GM21390 (cell line): Measurements from ENCODE around the gene ACSL6.

Experiments used
- ATAC-seq: cut with Tn5 transposase; IDR thresholded peaks from one replicate; pipeline ENCODE4 v1.9.1; 2021; ENCODE audit not compliant: unreplicated experiment

Gene ACSL6

GRCh38 chr5:132017738-132018625 lies 6.5 kb upstream of the ACSL6 start:
- ATAC-seq: no peak

- ATAC-seq: no peak
These were observed 5.9 kb upstream of the ACSL6 start for GRCh38 chr5:132017316-132017715.

GRCh38 chr5:132016721-132017250 lies 5.3 kb upstream of the ACSL6 start:
- ATAC-seq: no peak

GRCh38 chr5:132013711-132014110 lies 2.3 kb upstream of the ACSL6 start:
- ATAC-seq: no peak

- no peak for ATAC-seq
These were observed 1.7 kb upstream of the ACSL6 start for GRCh38 chr5:132013006-132013689.

- no peak for ATAC-seq
These were observed 1.0 kb upstream of the ACSL6 start for GRCh38 chr5:132012371-132013005.

- ATAC-seq: no peak
These were observed 353 bp downstream of the ACSL6 start for GRCh38 chr5:132010989-132011621.

GRCh38 chr5:132010645-132010988 lies 841 bp downstream of the ACSL6 start:
- no peak for ATAC-seq

- ATAC-seq: no peak
These were observed 1.6 kb downstream of the ACSL6 start for GRCh38 chr5:132009706-132010405.

- ATAC-seq: no peak
These were observed 2.3 kb downstream of the ACSL6 start for GRCh38 chr5:132008961-132009680.

GRCh38 chr5:132008163-132008473 lies 3.3 kb downstream of the ACSL6 start:
- peak; percentile 17 for ATAC-seq

GRCh38 chr5:132007399-132008162 lies 3.9 kb downstream of the ACSL6 start:
- ATAC-seq: peak; percentile 74

GRCh38 chr5:132006331-132007120 lies 4.9 kb downstream of the ACSL6 start:
- ATAC-seq: no peak

- ATAC-seq: no peak
These were observed 5.9 kb downstream of the ACSL6 start for GRCh38 chr5:132005591-132005990.

- no peak for ATAC-seq
These were observed 7.5 kb downstream of the ACSL6 start for GRCh38 chr5:132003982-132004381.

GRCh38 chr5:132003170-132003744 lies 8.2 kb downstream of the ACSL6 start:
- no peak for ATAC-seq

GRCh38 chr5:132002757-132003156 lies 8.7 kb downstream of the ACSL6 start:
- ATAC-seq: no peak
